Right lobe of liver (tissue), 4 donors: ENCODE measurements around the gene SDHA.

Experiments
- POLR2A ChIP-seq: fragments of 450-650 bp; IDR thresholded peaks from one replicate; pipeline ENCODE4 v1.6.1; 2017; ENCODE audit warnings: antibody characterized with exemption, mild to moderate bottlenecking
- TF ChIP-seq, protein P1 (sequence below), 4 donors: fragments of 200-600 bp in 3 of 4; fragments of 450-650 bp in 1 of 4; IDR thresholded peaks; one replicate each; pipeline versions ENCODE4 v1.5.1 to v1.8.0; 2016 to 2022; ENCODE audit warnings: antibody characterized with exemption in 4 of 4, mild to moderate bottlenecking in 2 of 4
- donor health status: DM: no; HTN: no; CAD: no.
- donor health status: DM: no; HTN: no; CAD: no.
- donor health status: DM: no; HTN: yes; CAD: no.

GRCh38 chr5:200985-201384 lies 17.1 kb upstream of the SDHA start:
- TF ChIP-seq, protein P1, sequence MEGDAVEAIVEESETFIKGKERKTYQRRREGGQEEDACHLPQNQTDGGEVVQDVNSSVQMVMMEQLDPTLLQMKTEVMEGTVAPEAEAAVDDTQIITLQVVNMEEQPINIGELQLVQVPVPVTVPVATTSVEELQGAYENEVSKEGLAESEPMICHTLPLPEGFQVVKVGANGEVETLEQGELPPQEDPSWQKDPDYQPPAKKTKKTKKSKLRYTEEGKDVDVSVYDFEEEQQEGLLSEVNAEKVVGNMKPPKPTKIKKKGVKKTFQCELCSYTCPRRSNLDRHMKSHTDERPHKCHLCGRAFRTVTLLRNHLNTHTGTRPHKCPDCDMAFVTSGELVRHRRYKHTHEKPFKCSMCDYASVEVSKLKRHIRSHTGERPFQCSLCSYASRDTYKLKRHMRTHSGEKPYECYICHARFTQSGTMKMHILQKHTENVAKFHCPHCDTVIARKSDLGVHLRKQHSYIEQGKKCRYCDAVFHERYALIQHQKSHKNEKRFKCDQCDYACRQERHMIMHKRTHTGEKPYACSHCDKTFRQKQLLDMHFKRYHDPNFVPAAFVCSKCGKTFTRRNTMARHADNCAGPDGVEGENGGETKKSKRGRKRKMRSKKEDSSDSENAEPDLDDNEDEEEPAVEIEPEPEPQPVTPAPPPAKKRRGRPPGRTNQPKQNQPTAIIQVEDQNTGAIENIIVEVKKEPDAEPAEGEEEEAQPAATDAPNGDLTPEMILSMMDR (IDR thresholded peaks at IDR 0.05) = no peak
- no peak for TF ChIP-seq POLR2A
